Activated CD8-positive, alpha-beta memory T cell treated with anti-CD3 and anti-CD28 coated beads, Interleukin-2, amount 50 U/mL, for 1 hour (primary cell): ENCODE measurements around the gene PLAC9.

Source experiments
- DNase-seq: peaks from one replicate; pipeline ENCODE4 v3.0.0-alpha.2; 2020; ENCODE audit errors: extremely low read depth

Gene PLAC9

DNA sequence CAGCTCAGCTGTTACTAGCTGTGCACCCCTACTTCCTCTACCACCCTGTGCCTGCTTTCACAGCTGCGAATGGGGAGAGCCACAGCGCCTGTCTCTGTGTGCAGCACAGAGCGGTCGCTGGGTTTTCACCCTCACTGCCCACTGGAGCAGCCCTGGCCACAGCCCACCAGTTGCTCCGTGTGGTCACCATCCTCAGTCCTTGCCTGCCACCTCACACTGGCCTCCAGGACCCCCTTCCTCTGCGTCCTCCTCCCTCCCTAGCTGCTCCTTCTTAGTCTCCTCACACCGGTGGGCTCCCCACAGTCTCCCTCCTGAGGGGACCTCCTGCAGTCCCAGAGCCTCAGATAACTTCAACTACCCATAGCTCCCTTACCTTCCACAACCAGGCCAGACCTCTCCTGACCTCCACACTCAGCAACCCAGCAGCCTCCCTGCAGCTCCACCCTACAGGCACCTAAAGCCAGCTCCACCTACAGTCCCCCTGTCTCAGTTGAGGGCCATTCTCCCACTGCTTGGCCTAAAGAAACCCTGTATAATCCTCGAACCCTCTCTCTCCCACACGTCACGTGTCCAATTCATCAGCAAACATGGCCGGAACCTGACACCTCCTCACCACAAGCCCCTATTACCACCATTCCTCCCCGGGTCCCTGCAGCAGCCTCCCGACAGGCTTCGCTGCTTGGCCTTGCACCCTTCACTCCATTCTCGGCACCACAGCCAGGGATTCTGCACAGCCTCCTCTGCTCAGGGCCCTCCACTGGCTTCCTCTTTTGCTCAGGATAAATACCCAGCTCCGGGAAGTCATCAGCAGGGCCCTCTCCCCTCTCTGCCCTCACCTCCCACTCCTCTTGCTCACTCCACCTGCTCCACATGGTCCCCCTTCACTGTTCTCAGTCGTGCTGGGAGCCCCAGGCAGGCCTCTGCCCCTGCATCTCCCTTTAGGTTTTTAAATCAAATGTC is 28.1 kb downstream of the PLAC9 start:
- no peak for DNase-seq

DNA sequence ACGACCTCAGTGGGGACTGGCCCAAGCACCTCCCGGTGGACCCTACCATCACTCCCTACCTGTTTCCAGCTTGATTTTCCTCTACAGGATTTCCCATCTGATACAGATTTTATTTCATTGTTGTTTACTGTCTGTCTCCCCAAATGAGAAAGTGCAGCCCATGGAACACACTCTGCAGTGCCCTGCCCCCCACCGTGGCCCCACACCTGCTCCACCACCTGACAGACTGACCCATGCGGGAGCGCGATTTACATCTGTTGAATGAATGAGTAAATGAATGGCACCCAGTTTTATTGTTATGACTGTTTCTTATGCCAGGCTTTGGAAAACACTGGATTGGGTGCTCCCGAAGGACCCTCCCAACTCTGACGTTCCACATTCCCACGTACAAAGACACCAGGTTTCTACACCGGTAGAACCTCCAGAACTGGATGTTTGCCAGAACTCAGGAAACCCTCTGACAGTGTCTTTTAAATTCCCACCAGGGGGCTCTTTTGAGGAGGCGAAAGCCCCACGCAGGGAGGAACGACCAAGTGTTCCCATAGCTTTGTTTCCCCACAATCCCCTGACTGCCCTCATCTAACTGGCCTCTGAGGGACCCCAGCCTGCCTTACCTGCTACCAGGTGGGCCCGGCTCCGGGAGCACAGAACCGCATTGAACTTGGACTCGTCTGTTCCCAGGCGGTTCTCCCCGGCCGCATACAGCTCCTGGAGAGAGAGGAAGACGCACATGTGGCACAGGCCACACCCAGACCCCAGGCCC is 29.0 kb downstream of the PLAC9 start:
- DNase-seq, result no peak

DNA sequence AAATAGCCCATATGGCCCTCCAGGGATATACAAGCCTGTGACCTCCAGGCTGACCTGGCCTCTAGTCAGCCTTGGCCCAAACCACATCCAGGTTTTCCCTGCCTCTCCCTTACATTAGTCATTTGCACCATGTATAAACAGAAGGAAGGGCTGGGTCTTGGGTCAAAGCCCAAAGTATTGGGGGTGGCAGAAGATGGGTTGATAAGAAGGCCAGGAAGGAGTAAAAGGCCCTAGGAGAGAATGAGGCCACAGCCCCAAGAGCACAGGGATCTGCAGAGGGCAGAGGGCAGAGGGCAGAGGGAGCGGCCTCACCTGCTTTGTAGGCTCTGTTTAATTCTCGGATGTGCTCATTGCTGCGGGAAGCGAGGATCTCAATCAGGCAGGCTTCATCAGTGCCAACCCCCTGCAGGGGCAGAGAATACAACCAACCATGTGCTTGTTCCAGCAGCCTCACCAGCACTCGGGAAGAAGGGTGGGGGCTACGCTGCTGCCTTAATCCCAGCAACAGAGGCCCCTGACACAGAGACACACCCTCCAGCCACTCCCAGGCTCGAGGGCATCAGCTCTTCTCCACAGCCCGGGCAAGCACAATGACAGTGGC is 31.3 kb downstream of the PLAC9 start:
- no peak for DNase-seq

DNA sequence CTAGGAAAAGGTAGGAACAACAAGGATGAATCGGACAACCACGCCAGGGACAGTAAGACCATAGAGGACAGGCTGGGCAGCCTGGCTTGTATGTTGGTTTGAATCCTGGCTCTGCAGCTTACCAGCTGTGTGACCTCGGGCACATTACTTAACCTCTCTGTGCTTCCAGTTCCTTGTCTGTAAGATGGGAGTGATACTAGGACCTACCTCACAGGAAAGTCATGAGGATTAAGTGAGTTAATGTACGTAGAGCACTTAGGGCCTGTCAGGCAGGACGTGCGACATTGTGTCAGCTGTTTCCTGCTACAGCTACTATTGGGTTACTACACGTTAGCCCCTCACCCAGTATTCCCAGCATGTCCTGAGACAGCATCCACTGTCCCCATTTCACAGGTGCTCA is 32.1 kb downstream of the PLAC9 start:
- no peak for DNase-seq

DNA sequence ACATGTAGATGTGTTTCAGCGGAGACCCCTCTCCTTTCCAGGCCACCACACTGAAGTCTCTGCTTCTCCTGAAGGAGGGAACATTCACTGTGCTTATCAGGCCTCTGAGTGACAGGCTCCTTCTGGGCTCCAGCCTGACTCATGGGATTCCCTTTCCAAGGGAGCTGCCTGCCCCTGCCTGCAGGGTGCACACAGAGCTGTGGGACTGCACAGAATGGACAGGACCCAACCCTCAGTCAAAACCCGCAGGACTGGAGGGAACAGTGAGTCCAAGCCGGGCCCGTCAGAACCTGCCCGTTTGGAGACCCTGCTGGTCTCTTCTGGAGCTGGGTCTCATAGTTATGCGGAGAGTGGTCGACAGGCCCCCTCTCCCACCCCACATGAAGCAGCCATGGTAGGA is 32.6 kb downstream of the PLAC9 start:
- no peak for DNase-seq

DNA sequence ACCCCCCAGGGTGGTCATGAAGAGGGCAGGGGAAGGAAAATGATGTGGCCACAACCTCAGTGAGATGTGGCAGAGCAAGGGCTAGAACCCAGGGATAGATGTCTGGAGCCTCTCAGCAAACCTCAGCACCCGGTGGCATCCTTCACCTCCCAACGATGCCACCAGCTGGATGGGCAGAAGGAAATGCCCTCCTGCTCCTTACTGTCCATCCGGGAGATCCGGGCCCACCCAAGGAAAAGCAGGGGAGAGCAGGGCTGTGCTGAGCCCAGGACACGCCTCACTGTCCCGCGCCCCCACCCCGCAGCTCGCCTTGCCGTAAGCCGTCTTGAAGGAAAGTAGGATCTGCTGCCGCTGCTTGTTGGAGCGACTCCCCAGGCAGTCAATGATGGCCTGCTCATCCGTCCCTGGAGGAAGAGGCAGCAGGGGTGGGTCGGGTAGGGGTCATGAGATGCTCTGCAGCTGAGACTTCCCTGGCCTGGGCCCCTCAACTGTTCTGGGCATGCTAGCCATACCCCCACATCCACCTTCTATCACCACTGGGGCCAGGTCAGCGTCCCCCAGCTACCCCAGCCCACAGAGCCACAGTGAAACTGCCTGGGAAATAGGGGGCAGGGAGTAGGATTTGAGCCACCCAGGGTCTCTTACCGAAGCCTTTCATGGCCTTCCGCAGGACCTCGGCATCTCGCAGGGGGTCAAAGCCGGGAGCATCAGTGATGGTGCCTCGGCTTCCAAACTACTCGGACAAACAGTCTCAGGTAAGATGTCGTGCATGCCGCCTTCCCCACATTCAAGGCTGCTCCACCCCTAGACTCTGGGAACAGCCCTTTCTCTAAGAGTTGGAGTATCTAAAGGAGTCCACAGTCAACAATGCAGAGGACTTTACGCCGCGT is 34.3 kb downstream of the PLAC9 start:
- DNase-seq, result no peak

DNA sequence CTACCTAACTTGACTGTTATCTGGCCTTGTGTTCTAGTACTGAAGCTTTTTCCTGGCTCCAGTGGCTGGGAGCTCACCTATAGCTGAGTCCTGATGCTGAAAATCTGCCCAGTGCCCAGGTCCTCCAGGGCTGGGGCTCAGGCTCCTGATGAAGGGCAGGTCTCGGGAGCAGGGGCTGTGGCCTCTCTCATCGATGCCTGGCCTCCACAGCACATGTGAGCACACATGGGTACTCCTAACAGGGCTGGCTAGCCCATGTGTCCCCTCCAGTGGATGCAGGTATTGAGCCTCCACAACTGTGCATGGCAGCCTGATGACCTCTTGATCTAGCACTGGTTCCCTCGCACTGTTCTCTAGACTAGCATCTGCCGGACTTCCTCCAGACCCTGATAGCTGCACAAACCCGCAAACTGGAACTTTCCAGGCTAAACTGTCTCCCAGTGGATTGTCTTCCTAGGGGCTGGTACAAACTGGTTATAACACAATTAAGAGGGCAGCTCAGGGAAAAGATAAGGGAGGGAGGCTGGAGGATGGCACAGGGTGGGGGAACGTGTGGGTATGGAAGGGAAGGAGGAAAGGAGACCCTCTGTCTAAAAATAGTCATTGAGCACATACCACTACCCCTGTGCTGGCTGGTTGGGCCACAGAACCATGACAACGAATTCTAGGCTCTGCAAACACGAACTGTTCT is 35.1 kb downstream of the PLAC9 start:
- no peak for DNase-seq

DNA sequence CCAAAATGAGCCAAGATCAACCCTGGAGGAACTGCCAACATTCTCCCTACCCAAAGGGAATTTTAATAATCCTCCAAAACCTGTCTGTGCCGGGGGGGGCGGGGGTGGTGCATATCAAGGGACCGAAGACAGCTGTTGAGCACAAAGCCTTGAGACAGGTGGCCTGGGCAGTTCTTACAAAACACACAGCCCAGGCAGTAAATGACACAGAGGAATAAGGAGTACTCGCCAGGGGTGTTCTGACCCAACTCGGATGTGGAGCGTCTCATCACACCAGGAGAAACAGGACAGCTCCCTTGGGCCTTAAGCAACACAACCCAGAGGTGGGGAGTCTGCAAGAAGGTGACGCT is 35.6 kb downstream of the PLAC9 start:
- DNase-seq, result no peak

DNA sequence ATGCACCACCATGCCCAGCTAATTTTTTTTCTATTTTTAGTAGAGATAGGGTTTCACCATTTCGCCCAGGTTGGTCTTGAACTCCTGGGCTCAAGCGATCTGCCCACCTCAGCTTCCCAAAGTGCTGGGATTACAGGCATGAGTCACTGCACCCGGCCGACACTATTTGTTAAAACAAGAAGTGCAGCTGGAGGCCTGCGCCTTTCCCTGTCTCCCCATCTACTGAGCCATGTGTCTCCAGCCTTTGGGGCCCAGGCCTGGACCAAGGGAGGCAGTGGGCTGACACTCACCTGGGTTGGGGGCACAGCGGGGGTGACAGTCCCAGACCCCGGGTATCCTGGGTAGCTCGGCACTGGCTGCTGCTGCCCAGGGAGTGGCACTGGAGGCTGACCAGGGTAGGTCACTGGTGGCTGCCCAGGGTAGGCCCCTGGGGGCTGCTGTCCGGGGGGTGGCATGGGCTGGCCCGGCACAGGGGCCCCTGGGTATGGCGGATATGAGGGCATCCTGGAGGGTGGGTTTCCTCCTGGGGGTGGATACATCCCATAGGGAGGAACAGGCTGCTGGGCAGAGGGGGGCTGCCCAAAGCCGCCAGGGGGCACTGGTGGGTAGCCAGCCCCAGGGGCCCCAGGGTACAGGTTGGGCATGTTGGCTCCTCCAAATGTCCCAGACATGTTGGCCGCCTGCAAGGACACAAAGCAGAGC is 36.3 kb downstream of the PLAC9 start:
- DNase-seq, result no peak

DNA sequence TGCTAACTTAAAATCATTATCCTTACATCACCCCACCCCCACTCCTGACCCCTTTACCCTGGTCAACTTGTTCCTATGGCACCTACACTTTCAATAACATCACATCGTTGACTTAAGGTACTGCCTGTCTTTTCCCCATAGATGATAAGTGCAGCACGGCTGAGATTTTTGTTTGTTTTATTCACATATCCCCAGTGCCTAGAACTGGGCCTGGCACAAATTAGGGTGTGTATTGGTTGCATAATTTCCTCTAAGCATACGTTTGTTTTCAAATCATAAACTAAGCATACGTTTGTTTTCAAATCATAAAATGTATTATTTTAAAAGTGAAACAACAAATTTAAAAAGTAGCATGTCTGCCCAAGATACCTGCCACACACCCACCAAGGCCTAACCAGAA is 37.5 kb downstream of the PLAC9 start:
- no peak for DNase-seq

DNA sequence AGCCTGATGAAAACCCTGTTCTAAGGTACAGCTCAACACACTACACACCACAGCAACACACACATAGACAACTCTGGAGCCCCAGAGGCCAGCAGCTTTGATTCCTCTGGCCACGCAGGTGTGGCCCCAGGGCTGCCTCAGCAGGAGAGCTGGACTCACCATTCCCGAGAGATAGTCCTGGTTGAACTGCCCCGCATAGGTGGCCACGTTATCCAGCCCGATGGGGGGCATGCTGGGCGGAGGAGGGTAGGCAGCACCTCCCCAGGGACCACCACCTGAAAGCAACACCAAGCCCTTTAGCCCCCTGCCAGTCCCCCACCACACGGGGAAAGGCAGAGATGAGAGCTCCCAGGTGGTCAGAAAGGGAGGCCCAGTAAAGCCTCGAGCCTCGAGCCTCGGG is 38.1 kb downstream of the PLAC9 start:
- DNase-seq, result no peak

DNA sequence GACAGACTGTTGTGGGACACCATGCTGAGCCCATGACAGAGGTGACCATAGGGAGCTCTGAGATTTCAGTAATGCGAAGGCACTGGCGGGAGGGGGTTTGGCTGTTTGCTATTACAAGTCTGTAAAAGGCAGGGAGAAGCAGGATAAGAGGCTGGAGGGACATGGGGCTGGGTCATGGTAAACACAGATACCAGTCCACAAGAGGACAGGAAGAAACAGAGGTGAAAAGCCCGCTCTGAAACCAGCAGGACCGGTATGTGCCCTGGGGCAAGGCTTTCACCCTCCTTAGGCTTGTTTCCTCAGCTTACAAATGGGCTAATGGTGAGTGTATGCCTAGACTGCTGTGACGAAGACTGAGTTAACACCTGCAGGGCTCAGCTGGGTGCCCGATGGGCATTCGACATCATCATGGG is 38.7 kb downstream of the PLAC9 start:
- DNase-seq, result no peak

DNA sequence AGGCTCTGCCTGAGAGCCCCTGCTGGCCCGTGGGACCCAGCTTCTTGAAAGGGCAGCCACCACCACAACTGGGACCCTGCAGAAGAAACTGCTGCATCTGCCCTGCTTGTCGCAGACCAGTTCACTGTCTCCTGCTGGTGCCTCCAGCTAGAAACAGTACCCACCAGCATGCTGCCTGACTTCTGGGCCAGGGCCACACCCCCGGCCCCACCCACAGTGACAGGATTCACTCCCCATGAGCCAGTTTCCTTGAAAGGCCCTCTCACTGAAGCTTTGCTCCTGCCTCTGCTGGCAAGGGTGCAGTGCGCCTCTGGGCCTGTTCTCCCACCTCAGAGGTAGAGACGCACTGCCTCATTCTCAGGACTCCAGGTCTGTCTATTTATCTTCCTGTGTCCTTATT is 40.4 kb downstream of the PLAC9 start:
- DNase-seq, result no peak

DNA sequence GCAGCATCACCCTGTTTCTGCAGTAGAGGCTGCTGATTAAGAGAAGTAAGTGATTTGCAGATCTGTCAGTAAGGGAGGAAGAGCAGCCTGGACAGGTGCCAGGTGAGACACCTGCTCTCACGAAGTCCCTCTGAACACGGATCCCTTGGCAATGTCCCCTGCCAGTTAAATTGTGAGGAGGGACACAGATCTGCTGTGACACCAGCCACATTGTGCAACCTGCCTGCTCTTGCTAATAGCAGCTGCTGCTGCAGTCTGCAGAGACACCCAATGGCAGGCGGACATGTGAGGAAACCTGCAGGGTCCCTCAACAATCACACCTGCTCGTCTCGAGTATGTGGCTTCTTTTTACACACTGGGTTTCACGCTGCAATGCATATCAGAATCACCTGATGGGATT is 40.9 kb downstream of the PLAC9 start:
- no peak for DNase-seq

DNA sequence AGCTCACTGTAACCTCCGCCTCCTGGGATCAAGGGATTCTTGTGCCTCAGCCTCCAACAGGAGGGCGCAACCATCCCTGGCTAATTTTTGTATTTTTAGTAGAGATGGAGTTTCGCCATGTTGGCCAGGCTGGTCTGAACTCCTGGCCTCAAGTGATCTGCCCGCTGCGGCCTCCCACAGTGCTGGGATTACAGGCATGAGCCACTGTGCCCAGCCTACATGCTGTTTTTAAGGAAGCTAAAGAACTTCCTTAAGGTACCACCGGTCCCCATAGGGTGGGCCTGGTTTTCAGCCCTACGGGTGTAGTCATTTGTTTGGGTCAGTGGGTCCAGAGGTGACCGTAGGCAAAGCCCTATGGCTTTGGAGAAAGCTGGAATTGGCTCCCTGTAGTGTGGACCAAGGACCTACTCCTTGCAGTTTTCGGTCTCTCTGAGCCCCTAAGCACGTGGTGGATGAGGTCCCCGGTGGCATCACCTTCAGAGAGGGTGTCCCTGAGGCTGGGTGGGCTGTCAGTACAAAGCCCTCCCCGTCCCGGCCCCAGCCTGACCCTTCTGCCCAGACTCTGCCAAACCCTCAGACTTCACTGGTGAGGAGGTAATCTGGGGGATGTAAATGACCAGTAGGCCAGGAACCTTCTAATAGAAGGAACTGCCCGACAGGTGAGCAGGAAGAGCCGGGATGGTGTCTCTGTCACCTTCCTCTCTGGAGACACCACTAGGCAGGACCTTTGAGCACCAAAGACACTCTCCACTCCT is 42.3 kb downstream of the PLAC9 start:
- no peak for DNase-seq

DNA sequence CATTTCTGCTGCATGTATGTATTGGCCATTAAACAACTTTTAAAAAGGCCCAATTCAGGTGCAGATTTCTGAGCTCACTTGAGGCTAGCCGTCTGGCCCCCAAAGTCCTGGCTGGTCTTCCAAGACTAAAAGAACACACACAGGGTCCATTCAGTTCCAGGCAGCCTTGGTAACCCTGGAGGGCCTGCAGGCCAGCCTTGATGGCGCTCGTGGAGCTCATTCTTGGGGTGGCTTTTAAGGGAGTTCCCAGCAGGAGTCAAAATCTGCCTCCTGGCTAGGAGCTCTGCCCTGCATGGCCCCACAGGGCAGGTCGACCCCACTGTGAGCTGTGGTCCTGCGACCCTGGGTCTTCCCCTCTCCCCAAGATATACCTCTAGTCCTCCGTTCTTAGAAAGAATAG is 44.0 kb downstream of the PLAC9 start:
- DNase-seq, result no peak

DNA sequence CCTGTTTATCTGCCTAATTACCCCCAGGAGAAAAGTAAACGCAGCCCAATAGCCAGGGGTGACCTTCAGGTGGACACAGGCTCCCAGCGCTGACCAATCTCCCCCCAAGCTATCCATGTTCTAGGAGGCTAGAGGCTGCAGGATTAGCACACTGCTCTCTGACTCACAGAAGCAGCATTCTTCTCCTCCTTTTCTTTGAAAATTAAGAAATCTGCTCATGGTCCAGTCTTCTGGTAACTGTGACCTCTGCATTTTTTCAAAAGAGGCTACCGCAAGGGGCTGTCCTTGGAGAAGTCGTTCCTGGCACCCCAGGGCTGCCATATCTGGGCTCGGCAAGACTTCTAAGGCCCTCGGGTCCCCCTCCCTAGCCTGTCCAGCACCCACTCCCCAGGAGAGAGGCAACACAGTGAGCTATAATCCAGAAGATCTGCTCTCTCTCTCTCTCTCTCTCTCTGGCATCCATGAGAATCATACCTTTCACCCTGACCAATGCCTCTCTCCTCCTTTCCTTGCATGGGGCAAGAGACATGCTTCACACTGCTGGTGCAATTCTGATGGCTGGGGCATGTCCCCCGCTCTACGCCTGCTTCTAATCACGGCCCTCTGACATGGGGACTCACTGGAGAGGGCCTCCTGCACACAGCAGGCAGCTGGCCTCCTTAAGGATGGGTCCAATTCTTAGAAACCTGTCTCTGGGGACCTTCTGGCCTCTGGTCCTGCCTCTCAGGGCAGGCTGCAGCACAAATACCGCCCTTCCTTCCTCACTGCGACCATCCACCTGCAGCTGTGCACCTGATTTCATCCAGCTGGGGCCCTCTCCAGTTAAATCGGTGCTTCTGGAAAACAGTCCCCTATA is 45.5 kb downstream of the PLAC9 start:
- no peak for DNase-seq

DNA sequence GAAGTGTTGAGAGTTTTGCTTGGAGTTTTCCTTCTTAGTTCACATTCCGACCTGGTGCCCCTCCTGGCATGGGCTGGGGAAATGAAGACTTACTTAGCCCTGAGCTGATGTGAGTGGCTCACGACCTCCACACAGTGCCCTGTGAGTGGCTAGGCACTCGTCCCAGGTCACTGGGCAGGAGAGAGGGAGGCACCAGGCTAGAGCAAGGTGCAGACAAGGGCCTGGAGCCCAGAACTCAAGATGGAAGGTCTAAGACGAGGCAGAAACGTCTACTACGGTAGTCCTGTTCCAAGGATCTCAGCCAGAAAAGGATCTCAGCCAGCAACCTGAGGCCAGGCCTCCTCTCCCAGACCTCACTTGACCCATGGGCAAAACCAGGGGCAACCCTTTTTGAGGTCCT is 50.5 kb downstream of the PLAC9 start:
- no peak for DNase-seq

DNA sequence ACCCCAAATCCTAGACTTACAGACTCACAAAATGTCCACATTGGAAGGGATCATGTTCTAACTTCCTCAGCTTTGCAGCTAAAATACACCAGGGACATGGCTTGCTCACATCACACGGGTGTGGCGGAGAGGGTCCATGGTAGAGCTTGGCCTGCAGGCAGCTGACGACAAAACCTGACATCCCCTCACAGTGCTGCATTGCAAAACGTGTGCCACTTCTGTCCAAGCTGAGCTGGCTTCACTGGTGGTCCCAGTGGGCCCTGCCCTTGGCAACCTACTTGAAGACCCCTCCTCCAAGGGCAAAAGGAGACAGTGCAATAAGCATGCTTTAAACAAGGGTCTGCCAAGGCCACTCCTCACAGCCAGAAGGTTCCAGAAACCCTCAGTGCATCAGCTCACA is 50.9 kb downstream of the PLAC9 start:
- DNase-seq, result no peak
